GM20431 (cell line): Measurements from ENCODE around the gene HOTAIR.

Source experiments
- in situ Hi-C: fragments of 300-500 bp; cut with MseI, MboI; formaldehyde crosslinking; loops from one replicate; pipeline ENCODE4 v1.15.0; 2020; ENCODE audit warnings: low sequenced_read_pairs; ENCODE audit not compliant: unreplicated experiment

HOTAIR gene

DNA sequence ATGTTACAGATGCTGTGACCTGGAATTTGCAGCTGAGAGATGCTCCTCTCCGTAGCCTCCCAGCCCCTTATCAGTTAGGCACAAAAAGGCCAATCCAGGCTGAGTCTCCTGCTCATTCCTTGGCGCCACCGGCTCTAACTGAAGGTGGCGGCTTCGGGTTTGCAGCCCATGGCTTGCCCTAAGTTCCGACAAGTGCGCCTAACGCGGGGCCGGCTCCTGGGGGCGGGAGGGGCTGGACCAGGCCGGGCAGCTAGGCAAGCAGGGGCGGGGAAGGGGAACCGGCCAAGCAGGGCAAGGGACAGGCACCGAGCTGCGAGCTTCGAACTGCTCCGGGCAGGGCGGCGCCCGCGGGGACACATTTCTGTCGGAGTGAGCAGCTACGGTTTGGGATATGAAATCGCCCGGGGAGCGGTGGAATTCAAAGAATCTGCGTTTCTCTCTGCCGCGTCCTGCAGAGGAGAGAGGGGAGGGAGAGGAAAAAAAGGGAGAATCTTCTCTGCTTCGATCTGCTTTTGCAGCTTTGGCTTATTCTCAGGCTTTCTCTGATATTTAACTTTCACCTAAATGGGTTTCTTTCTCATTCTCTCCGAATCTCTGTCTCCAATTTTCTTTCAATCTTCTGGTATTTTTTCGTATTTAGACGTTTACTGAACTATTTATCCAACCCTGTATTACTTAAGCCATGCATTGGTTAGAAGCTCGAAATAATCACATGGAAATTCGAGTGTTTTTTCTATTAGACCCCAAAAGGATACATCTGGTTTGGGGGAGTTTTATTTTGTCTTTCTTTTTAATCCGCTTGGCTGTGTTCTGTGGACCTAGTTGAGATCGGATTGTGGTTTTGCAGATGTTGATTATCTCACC lies 21.7 kb downstream of the HOTAIR start:
- in situ Hi-C loops: no loop called here

DNA sequence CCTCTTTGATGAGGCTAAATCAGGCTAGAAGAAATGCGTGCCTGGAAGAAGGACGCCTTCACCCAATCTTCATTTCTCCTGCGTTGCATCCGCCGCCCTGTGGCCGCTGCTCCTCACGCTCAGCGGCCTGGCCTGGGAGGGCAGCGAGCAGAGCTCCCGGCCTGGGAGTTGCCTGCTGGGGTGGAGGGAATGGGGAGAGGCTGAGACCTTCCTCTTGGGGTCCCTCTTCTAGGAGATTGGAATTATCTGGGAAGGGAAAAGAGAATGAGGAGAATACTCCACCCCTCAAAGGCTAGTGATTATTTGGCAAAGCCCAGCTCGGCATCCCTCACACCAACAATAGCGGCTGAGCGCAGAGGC lies 22.4 kb downstream of the HOTAIR start:
- in situ Hi-C loops: no loop called here

DNA sequence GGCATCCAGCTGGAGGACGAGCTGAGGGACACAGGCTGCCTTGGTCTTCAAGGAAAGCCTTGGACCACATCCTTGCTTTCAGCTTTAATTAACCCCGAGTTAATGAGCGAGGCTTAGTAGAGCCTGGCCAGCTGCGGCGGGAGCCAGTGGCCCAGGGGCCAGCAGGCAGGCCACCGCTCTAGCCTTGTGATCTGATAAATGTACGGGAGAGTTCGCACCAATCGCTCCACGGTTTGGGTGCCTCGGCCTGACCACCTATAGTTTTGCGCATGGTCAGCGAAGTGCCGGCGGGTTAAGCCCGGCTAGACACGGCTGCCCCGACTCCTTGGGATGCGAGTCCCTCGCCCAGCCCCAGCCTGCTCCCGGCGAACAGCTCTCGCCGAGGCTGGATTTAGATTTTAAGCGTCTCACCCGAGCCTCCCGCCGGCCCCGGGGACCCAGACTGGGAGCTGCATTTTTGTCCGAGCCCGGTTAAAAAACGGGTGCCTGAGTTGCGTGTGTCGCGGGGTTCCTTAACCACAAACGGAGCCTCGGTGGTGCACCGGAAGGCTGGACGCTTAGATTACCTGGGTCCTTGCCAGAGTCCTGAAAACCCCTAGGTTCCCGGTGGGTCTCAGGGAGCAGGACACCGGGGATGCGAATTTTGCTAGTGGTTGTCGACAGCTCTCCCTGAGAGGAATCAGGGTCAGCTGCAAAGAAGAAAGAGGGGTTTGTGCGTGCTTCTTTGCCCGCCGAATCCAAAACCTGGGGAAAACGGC lies 23.0 kb downstream of the HOTAIR start:
- in situ Hi-C loops: no loop called here

DNA sequence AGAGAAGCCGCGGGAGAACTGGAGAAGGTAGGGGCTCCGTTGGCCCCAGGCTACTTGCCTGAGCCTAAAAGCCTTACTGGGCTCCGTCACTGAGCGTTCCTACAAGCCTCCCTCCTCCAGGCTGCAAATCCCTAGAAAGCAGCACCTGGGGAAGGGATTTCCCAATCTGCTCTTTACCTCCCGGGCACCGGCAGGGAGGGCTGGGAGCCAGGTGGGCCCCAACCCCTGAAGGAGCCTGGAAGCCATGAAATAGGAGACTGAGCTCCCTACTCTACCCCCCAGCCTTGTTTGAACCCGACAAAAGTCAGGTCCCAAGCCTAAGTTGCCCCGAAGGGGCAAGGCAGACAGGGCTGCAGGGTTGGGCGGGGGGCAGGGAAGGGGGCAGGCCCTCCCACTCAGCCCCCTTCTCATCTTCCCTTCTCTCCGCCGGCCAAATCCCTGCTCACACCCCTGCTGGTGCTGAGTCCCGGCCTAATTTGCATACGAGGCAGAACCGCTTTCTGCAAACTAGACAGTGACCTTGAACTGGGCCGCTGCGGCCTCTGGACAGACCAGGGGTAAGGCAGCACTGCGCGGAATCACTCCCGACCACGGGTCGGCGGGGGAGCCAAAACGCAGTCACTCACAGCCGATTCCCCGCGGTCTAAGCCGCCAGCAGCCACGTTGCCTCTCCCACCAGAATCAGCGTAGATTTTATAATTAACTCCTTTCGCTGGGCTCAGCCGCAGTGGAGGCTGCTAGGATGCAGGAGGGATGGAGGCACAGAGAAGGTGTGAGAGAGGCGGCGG lies 23.8 kb downstream of the HOTAIR start:
- in situ Hi-C loops: no loop called here

DNA sequence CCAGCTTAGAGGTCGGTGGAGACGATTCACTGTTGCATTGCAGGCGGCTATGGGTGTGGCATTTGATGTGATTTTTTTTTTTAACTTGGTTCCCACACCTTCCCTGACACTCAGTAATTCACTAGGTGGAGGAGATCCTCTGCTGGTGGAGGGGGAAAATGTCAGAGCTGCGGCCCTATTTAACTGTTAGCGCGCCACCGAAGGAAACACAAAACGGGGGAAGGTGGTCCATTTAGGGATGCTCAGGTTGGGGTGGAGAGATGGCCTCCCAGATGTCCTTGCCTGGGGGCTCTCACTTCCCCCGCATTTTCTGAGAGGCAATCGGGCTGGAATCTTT lies 24.3 kb downstream of the HOTAIR start:
- in situ Hi-C loops: no loop called here

DNA sequence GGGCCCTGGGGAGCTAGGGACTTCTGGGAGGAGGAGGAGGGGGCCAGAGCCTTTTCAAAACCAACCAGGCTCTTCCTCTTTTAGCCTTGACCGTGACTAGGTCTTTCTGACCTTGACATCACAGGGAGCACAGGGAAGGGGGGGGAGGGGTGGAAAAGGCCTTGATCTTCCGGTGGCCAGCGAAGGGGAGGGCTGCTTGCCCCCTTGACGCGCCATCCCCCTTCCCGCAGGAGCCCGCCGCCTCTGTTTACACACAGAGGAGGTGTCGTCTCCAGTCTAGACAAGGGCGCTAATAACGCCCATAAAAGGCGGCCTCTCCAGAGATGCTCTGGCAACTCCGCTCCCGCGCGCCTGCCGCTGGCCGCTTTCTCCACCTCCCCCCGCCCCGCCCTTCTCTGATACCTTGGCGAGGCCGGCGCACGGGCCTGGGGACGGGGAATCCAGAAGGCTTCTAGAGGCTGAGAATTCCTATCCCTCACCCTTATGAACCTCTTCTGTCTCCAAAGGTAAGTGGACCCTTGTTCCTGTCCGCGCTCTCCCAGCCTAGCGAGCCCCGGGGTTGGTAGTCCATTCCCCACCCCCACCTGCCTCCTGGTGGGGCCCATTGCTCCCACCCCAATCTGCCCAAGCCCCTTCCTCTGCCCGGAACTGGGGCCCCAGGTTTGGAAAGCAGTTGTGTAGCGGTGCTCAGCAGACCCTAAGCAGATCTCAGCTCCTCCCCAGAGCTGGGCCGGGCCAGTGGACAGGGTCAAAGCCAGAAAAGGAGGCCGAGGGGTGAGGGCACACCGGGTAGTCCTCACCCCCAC lies 24.9 kb downstream of the HOTAIR start:
- in situ Hi-C loops: no loop called here

DNA sequence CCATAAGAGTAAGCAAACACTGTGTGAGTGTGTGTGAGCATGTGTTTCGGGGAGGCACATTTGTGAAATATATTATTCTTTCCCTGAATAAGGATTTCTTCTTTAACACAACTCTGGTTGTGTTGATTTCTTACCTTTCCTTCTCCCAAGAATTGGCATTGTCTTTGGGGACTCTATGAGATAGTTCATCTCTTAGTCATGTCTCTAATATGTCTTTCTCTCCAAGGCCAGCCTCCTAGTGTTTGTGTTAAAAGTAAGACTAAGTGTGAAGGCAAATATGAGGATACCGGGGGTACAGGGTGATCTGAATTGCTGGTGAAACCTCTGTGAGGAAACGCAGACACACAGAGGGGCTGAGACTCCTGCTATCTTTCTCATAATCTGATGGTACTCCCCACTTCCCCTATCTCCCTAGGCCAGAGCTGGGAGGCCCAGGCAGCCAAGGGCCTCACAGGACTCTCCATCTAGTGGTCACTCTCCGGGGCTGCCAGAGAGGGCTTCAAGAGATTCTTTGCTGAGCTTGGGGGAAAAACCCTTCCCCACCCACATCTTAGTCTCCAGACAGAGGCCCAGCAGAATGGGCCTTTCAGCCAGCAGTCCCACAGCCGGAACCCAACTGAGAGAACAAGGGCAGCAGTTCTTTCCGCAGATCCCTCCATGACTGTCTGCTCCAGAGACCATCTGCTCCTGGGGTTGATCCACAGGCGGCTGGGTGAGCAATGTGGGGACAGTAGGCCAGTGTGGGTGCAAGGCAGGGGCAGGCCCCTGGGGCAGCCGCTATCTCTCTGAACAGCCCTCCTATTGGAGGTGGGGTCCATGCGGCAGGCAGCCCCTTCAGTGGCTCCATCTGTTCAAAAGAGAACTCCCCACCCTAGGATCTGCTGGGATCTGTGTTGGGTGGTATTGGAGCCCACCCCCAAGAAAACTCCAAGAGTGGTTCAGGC lies 25.8 kb downstream of the HOTAIR start:
- in situ Hi-C loops: no loop called here

DNA sequence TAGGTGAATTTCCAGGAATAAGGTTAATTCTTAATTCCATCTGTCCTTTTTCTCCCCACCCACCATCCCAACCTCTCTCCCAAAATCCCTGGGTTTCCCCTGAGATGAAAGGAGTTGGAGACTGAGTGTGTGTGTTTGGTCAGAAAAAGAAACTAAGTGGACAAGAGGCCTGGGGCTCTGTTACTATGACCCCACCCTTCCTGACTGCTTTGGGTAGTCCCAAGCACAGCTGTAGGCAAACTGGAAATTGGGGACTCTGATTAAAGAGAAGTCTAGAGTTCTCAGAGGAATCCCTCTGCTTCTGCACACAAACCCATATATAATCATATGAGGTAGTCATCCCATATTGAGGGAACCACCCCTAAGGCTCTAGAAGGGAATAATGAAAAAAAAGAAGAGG lies 27.0 kb downstream of the HOTAIR start:
- in situ Hi-C loops: no loop called here

DNA sequence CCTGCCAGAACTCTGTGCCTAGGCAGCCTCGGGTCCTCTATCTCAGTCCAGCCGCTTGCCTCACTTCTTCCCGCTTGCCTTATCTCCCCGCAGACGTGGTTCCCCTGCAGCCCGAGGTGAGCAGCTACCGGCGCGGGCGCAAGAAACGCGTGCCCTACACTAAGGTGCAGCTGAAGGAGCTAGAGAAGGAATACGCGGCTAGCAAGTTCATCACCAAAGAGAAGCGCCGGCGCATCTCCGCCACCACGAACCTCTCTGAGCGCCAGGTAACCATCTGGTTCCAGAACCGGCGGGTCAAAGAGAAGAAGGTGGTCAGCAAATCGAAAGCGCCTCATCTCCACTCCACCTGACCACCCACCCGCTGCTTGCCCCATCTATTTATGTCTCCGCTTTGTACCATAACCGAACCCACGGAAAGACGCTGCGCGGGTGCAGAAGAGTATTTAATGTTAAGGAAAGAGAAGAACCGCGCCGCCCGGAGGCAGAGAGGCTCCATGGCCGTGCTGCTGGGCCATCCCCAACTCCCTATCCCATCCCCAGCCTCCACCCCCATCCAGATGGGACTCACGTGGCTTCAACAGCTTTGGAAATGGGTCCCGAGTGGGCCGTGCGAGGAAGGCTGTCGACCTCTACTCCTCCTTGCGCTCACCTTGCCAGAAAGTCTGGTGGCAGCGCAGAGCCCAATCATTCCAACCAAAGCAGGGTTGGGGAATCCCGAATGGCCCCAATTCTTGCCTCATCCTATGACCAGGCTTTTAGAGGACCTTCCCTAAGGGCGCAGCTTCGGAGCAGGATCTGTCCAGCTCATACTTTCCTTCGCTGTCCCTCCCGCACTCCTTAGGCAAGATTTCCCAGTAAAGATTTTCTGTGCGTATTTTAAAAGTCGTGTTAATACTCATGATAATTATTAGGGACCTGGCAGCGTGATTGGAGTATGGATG lies 29.6 kb downstream of the HOTAIR start:
- in situ Hi-C loops: no loop called here

DNA sequence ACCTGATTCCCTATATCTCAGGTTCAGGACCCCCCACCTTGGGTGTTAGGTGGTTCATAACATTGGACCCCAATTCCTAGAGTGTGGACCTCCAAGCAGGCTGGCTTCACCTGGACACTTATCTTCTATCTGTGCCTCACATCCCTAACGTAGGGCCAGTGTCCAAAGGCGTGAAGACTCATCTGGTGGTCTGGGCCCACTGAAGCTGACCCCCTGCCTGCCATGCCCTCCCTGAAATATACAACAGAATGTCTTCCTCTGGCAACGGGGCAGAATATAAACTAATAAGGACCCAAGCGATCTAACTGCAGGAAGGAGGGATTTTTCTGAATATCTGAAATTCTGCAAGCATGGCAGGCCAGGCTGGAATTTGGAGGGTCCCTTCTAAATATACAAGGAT lies 30.5 kb downstream of the HOTAIR start:
- in situ Hi-C loops: no loop called here

DNA sequence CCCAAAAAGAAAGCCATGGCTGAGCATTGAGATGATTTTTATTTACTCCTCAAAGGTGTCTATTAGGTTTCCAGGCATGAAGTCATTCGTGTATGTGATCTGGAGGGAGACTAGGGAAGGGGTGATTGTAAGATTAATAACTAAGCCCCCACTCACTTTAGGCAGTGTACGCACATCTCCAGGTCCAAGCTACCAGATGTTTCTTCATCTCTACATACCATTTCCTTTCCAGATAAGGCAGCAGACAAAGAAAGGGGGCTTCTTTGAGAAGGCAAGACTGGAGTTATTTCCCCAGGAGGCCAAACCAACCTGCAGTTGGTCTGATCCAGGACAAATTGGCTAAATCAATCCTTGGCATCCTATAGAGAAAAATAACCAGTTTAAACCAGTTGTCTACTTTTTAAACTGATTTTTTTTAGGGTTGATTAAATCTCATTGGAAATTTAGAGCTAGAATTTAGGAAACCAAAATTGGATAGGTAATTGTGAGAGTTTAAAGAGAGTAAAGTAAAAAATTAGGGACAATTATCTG lies 32.2 kb downstream of the HOTAIR start:
- in situ Hi-C loops: no loop called here

DNA sequence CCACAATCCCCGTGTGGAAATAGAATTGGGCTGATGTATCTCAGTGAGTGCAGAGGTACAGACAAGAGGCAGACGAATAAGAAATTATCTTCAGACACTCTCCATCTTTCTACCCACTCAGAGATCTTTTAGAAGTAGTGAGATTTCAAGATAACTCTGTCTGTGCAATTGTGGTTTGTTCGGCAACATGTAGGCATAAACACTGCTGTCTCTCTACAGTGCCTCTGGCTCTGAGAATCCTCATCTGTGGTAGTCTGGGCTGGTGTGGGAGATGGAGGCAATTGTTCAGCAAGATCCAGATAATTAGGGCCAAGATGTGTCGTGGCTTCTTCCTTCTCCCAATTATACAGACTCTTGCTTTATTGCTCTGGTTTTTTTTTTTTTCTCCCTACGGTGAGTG lies 33.0 kb downstream of the HOTAIR start:
- in situ Hi-C loops: no loop called here

DNA sequence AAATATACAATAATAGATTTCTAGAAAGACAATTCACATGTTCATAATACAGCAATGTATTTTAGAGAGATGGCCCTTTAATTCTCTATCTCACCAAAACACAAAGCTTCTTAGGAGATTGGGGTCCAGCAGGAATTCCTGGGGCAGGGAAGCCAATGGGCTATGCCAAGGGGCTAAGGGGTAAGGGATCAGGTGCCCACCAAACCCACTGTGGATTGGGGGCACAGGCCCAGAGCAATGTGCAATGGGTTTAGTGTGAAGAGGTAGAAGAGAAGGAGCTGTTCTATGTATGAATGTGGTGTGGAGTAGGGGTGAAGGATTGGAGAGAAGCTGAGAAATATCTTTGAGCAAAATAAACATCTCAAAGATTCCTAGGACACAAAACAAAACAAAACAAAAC lies 33.6 kb downstream of the HOTAIR start:
- in situ Hi-C loops: no loop called here

DNA sequence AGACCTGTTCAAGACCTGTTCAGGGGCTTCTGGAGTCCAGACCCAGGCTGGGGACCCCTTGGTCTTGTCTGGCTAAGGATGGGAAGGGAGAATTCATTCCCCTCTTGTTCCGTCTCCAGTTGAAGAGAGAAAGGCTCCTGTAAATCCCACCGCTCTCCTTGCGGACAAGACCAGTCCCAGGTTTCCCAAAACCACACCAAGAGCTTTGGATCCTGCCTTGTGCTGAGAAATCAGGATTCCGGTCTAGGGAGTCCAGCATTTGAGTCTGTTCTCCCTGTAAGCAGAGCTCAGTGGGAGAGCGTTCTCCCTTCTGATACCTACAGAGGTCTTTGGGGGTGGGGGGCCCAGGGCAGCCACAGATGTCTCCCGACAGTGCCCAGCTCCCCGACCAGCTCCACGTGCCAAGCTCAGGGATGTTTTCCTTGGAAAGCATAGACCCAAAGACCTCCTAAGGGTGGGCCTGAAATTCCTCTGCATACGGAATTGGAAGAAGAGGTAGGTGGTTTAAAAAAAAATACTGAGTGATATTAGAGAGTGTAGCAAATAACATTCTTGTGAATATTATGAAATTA lies 34.2 kb downstream of the HOTAIR start:
- in situ Hi-C loops: no loop called here

DNA sequence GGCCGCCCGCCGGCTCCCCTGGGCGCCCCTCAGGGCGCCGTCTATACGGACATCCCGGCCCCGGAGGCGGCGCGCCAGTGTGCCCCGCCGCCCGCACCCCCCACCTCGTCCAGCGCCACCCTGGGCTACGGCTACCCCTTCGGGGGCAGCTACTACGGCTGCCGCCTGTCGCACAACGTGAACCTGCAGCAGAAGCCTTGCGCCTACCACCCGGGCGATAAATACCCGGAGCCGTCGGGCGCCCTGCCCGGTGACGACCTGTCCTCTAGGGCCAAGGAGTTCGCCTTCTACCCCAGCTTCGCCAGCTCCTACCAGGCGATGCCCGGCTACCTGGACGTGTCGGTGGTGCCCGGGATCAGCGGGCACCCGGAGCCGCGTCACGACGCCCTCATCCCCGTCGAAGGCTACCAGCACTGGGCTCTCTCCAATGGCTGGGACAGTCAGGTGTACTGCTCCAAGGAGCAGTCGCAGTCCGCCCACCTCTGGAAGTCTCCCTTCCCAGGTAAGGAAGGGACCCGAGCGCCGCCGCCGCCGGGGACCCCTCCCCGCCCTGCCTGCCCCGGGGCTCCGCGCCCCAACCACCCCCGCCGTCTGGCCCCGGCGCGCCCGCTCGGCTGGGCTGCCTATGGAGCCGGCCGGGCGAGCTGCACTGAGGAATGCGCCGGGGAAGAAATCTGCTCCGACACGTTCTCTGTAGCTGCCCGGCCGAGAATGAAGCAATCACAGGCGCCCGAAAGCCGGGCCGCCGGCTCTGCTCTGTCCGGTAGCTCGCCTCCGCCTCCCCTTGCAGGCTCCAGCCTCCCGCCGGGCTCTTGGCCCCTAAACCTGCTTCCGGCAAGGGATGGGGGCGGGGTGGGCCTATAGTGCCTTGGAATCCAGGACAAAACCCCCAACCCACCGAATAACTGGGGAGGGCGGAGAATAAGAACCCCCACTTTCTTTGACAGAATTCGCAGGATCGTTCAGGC lies 35.3 kb downstream of the HOTAIR start:
- in situ Hi-C loops: no loop called here
